Stimulated activated CD8-positive, alpha-beta memory T cell treated with anti-CD3 and anti-CD28 coated beads, Interleukin-7, amount 100 ng/mL, for 1 hour (primary cell): ENCODE results near the gene KIAA1210.
A peak's percentile ranks its signal among the peaks of the same experiment; 100 is the strongest.

ENCODE experiments used
- DNase-seq, 2 donors: peaks; one replicate each; pipeline ENCODE4 v3.0.0-alpha.2; 2020; ENCODE audit warnings: low read depth in 2 of 2

The KIAA1210 gene

DNA sequence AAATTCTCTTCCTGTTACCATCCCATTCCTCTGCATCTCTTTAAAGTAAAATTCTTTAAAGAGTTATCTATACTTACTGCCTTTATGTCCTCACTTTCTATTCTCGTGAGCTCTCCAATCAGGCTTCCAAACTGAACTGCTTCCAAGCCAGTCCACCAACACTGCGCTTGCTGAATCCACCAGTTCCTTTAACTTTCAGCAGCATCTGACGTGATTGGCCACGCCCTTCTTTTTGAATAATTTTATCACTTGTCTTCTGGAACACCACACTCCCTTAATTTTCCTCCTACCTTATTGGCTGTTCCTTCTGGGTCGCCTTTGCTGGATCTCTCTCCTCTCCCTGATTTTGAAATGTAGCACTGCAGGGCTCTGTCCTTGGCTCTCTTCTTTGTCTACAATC lies at the start of gene KIAA1210:
Gene KIAA1210 (minus strand): TSS at position 163 of the 400 bp plus-strand sequence. CDS start 4,170 bp downstream, outside the sequence.
- DNase-seq, result no peak

- DNase-seq, result no peak
Measured at GRCh38 chrX:119177278-119177677, 49.7 kb upstream of the KIAA1210 start.

- DNase-seq, result no peak
Measured at GRCh38 chrX:119174900-119175299, 47.3 kb upstream of the KIAA1210 start.

DNA sequence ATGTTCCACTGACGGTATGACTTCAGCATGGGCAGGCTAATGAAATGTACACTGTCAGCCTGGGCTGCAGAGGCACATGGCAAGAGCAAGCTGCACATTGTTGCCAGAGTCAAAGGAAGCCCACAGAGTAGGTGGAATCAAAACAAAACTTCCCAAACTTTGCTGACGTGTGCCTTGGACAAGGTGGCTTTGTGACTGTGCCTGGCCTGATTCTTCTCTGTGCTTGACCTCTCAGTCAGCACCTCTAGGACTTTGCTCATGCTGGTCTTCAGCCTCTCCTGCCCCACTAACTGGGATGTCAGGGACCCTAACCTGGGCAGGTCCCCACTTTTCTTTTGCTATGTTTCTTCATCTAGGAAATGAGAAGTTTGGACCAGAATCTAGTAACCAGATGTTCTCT lies 40.5 kb upstream of the KIAA1210 start:
- DNase-seq, result no peak

- DNase-seq, result no peak
Measured at GRCh38 chrX:119158226-119158625, 30.6 kb upstream of the KIAA1210 start.

GRCh38 chrX:119156241-119156640 lies 28.6 kb upstream of the KIAA1210 start:
- DNase-seq, result no peak

DNA sequence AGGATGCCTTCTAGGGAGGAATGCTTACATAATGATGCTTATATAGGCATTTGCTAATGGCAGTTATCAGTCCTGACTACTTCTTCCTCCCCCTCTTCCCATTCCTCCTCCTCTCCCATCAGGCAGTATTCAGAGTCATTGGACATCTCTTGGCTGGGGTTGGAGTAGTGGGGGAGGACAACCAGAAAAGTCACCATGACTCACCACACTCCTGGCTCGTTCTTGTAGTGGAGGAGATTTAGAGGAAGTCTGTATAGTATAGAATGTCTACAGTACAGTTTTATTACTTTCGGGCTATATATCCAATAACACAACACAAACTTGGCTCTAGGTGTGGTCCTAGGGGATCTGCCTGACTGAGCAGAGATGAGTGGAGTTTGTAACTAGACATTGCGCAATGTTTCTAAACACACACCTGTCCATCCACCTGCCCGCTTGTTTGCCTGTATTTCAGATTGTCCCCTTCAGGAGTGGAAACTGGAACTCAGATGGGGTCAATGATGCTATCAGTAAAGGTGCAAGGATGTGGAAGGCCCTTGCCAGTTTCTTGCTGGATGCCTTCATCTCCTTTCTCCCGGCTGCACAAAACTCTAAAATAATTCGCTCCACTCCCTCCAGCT lies 27.9 kb upstream of the KIAA1210 start:
- DNase-seq, result no peak

DNA sequence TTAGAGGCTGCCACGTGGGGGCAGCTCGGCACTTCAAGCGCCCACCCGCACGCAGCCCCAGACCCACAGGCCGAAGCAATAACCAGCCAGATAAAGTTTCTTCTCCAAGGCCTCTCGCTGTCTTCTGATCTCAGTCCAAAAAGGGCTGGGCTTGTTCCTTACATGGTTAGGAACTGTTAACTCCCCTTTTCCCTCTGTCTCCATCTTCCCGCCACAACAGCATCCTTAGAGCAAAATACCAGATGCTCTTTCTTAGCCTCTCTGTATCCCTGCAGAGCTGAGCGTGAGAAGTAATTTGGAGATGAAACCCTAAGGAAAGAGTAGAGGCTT lies 23.4 kb upstream of the KIAA1210 start:
- DNase-seq, result no peak

DNA sequence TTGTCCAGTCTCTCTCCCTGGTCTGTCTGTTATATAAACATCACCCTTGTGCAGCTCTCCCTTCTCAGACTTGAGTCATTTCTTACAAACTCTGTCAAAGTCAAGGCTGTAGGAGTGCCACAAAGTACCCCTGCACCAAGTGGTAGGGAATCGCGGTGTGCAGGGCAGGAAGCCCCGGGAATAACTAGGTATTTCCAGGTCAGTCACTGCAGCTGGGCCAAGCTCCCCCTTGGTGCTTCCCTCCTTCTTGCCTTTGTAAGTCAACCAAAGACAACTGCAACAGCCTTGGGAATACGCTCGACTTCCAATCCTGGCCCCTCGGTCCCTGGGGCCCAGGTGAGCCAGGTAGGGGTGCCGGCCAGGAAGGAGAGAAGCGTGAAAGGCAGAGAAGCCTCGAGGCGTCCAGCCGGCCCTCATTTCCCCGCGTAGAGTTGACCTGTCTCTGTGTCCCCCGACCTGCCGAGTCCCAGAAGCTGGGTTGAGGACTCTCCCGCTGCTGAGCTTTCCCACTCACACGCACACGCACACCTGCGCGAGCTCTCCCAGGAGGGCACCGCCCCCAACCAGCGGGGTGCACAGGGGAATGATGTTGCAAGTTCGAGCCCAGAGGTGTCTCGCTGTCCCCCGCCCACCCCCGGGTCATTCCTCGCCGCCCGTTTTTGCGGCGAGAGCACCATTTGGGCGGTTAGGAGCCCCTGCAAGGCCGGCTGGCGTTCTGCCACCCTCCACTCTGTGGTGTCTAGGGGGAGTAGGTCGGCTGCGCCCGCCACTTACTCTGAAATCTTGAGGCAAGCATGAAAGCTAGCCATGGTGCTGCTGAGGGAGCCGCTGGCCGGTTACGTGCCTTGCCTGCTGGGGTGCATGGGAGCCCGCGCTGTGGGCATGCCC lies 22.8 kb upstream of the KIAA1210 start:
- DNase-seq, result no peak

GRCh38 chrX:119147486-119147885 lies 19.9 kb upstream of the KIAA1210 start:
- DNase-seq, result no peak

DNA sequence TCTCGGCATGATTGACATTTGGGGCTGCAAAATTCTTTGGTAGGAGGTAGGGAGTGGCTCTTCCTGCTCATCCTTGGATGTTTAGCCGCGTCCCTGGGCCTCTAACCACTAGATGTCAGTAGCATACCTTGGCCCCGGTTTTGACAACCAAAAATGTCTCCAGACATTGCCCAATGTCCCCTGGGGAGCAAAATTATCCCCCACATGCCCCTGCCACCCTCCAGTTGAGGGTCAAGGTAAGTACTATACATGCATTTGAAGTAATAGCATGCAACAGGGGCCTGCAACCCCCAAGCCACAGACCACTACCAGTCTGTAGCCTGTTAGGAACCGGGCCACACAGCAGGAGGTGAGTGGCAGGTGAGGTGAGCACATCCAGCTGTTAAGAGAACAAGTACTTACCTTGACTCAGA lies 17.6 kb upstream of the KIAA1210 start:
- DNase-seq, result no peak

GRCh38 chrX:119134466-119134865 lies 6.9 kb upstream of the KIAA1210 start:
- no peak for DNase-seq

- no peak for DNase-seq
Measured at GRCh38 chrX:119132961-119133360, 5.3 kb upstream of the KIAA1210 start.

GRCh38 chrX:119132316-119132715 lies 4.7 kb upstream of the KIAA1210 start:
- no peak for DNase-seq

DNA sequence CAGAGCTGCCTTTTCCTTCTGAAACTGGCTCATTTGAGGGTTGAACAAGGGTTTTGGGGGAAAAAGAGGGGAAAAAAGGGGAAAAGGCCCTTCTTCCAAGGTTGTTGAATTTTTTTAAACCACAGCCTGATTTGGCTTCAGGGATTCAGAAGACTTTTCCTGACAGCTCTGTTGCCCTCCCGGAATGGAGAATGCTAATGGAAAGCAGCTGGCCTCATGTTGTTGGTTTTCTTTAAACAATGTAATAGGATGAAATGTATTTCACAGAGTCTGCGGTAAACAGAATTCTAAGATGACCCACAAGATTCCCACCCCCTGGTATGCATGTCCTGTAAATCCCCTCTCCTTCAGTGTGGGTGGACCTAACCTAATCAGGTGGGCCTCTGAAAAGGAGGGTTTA lies 3.3 kb upstream of the KIAA1210 start:
- DNase-seq, result no peak

DNA sequence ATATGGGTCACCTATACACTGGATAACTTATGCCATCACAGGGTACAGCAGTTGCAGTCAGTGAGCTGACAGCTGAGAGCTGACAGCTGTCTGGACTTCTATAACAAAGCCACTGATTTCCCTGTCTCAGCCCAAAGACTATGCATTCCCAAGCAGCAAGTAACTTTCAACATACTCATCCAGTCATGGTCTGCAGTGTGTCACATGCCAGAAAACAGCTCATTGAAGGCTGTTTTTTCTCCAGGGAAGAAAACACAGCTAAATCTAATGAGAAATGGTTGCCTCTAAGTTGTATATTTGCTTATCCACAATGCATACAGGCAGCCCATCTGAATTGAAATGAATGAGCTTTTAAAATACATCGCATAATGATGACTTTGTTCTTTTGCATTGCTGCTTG lies 6.3 kb downstream of the KIAA1210 start:
- no peak for DNase-seq

- DNase-seq, result peak; percentile 14 to 23
Measured at GRCh38 chrX:119118780-119119395, 8.7 kb downstream of the KIAA1210 start.

DNA sequence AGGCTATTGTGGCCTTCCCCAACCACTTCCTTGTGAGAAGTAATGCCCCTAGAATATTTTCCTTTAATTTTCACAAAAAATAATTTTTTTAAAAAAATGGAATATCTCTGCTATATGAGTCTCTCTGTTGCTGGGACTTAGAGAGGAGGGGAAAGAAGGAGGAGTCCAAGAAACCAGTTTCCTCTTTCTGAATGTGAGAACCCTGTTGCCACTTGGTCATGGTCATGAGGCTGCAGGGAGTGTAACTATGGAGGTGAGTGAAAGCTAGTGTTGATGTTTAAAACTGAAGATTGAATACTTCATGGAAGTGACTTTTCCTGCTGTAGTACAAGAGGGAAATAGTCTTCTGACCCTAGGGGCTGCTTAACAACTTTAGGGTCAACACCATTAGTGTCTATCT lies 20.4 kb downstream of the KIAA1210 start:
- DNase-seq, result no peak

GRCh38 chrX:119105826-119106225 lies 21.8 kb downstream of the KIAA1210 start:
- no peak for DNase-seq

DNA sequence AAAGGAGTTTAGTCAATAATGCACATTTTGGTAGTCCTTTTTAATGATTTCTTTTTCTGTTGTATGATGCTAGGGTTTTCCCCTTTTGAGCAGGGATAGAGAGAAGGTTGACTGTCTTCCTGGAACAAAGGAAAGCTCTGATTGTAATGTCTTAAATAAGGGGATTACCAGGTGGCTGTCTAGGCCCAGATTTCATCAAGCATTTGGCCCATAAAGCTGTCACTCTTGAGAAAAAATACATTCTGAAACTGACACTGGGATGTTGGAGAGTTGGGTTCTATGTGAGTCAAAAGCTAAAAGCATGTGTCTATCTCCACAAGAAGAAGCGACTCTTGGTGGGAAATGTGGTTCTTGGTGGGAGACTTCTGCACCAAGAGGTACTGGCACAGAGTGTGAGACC lies 26.4 kb downstream of the KIAA1210 start:
- DNase-seq, result no peak

DNA sequence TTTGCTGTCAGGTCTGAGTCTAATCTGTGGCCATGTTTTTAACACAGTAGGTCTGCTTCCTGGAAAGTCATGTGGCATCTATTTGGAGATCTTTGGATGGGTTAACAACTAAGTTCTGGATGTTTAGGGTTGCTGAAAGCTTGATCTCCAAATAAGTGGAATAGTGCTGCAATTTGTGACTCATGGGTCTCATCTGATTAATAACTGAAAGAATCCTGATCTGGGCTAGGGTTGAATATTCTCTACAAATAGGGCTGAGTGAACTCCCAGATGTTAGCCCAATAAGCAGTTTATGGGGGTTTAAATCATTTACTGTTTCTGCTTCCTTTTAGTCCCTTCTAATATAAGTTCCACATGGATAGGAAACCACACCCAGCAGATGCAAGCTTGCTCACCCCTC lies 31.7 kb downstream of the KIAA1210 start:
- no peak for DNase-seq

GRCh38 chrX:119094819-119095218 lies 32.8 kb downstream of the KIAA1210 start:
- no peak for DNase-seq
